ENCODE results near the gene CARD6. TPM values are rescaled to one million over a fixed set of nuclear protein-coding genes. Genes with fewer than 3 reads are reported as not detected.
"Not testable (repeated sequence)": the region's sequence is repeated elsewhere in the genome, so short reads cannot be mapped to it uniquely, and the experiment has no call there.

Gene CARD6
- total and polyA plus RNA-seq, 2 of the 13 experiments (the other 11 are each of a cell fraction or from before 2014, with no cell fraction given) = 0.33 to 1.4 TPM

DNA sequence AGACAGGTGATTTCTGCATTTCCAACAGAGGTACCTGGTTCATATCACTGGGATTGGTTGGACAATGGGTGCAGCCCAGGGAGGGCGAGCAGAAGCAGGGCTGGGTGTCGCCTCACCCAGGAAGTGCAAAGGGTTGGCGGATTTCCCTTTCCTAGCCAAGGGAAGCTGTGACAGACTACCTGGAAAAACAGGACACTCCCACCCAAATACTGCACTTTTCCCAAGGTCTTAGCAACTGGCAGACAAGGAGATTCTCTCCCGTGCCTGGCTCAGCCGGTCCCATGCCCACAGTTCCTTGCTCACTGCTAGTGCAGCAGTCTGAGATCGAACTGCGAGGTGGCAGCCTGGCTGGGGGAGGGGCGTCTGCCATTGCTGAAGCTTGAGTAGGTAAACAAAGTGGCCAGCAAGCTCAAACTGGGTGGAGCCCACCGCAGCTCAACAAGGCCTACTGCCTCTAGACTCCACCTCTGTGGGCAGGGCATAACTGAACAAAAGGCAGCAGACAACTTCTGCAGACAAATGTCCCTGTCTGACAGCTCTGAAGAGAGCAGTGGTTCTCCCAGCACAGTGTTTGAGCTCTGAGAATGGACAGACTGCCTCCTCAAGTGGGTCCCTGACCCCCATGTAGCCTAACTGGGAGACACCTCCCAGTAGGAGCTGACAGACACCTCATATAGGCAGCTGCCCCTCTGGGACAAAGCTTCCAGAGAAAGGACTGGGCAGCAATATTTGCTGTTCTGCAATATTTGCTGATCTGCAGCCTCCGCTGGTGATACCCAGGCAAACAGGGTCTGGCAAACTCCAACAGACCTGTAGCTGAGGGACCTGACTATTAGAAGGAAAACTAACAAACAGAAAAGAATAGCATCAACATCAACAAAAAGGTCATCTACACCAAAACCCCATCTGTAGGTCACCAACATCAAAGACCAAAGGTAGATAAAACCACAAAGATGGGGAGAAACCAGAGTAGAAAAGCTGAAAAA lies 54.6 kb downstream of the CARD6 start (continued):
- not testable (repeated sequence) for TF ChIP-seq MAZ (IDR thresholded peaks at IDR 0.05; ENCODE audit: borderline replicate concordance, low read depth, low read length)
- TF ChIP-seq MAZ (CRISPR knock-in tag; IDR thresholded peaks at IDR 0.05; ENCODE audit: low read depth) (peak; percentile 51; the same call in 1 of the 2 replicates), DPF2 (CRISPR knock-in tag; IDR thresholded peaks at IDR 0.05; ENCODE audit: borderline replicate concordance, low read depth) (peak; percentile 21; the same call in 1 of the 2 replicates), TARDBP (CRISPR knock-in tag; IDR thresholded peaks at IDR 0.05) (peak; percentile 50; the same call in 1 of the 2 replicates), PHF8 (CRISPR knock-in tag; IDR thresholded peaks at IDR 0.05) (peak; percentile 59), ZNF709 (CRISPR knock-in tag; IDR thresholded peaks at IDR 0.05) (peak; percentile 24; the same call in 1 of the 2 replicates)

DNA sequence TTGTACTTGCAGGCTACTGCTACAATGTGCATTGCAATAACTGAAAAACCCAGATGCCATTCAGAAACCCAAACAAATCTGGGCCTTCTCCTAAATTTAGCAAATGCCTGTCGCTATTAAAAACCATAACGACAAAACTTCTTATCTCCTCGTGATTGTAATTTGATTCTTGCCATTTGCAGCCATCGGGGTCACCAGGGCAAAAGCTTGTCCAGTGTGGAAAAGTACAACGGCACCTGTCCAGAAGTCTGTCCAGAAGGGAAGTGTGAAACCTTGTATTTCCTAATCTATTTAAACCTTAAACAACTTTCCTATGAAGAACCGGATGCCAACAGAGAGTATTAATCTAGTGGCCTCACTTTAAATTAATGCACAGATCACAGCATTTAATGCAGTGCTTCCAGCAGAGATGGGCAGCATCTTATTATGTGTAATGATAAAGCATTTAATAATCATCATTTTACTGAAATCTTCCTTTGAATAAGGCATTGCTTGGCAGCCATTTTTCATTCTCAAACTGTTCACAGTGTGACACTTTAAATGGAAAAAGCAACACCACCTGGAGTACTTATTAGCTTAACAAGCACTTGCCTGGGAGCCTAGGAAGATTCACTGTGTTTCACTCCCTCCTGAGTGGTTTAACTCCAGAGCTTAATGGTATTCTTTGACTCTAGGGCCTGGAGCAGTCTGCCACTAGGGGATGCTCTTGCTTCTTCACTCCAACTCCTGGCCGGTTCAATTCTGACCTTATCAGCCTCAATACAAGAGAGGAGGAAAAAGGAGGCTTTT lies 63.2 kb downstream of the CARD6 start:
- H3K27ac ChIP-seq (ENCODE audit: extremely low read length, insufficient read depth, low read length) = peak overlapping the region; percentile 25
- no peaks in the 10 kb centered on the region for H3K79me2 ChIP-seq (ENCODE audit: insufficient read depth, low read length)
- CTCF ChIA-PET (ENCODE audit: low intra/inter-chr PET ratio, low total read pairs) = interaction anchor here (0.8 to 1.8 kb wide), 3 partner anchors 214 to 940 kb away, joined by 3 to 7 read pairs (median 4); no protein-coding TSS in a partner anchor
- no peaks in the 10 kb centered on the region for H3K27me3 ChIP-seq (ENCODE audit: control insufficient read depth in 1 of 2, insufficient read depth in 2 of 2, low read length in 2 of 2)
- peak overlapping the region in 2 of 3 experiments; percentile 23 to 35; a peak in 3 of 6 replicates for H3K4me3 ChIP-seq (replicated peaks in 1 of 3; ENCODE audit: insufficient read depth in 1 of 3, low read depth in 2 of 3, low read length in 3 of 3)
- H3K36me3 ChIP-seq (replicated peaks in 1 of 2; ENCODE audit: control insufficient read depth in 1 of 2, insufficient read depth in 2 of 2, low read length in 2 of 2) = no peaks in the 10 kb centered on the region
- peak overlapping the region; percentile 65 for H3K4me2 ChIP-seq (ENCODE audit: low read depth, low read length)
- DNase-seq (ENCODE audit: low spot score) = peak; percentile 71
- 1% methylated on average over 7 of the region's 7 CpGs for WGBS (ENCODE audit: low lambda C conversion rate)
- in situ Hi-C loops (cut with HindIII; ENCODE audit: extremely low pct_ligation_motif_present, low pct_unique_long_range_greater_than_20kb) (loop anchor here (5.0 kb wide), 1 partner anchor 738 kb away; no protein-coding TSS in a partner anchor), intact Hi-C loops (cut with micrococcal nuclease; ENCODE audit: unreplicated experiment) (loop anchor here (1.0 to 5.0 kb wide), 11 partner anchors 86 to 938 kb away; partner anchors contain the start of gene C6)
- no peaks in the 10 kb centered on the region for H3K9me3 ChIP-seq (ENCODE audit: low read length)
- H2AFZ ChIP-seq (ENCODE audit: low read length) = peak overlapping the region; percentile 85
- FAIRE-seq = peak; percentile 66
- peak; percentile 98 for ATAC-seq
- BruUV-seq (replicated peaks) = no TSS peak
- H3K9ac ChIP-seq (ENCODE audit: insufficient read depth, low read depth, low read length) = peak overlapping the region; percentile 52; the same call in 1 of the 2 replicates
- POLR2A ChIA-PET = interaction anchor here (1.5 kb wide), 1 partner anchor 9 kb away, joined by 7 read pairs; no protein-coding TSS in a partner anchor
- peaks cover 50% of the 10 kb centered on the region for H3K4me1 ChIP-seq (ENCODE audit: insufficient read depth, low read length)
- H4K20me1 ChIP-seq (ENCODE audit: insufficient read depth, low read length) = no peaks in the 10 kb centered on the region
- TF ChIP-seq KAT2B (IDR thresholded peaks at IDR 0.05; ENCODE audit: borderline replicate concordance, low read depth, low read length) (no peak), DMAP1 (CRISPR knock-in tag; IDR thresholded peaks at IDR 0.05) (no peak), HES4 (CRISPR knock-in tag; IDR thresholded peaks at IDR 0.05; ENCODE audit: borderline replicate concordance) (no peak), NRL (CRISPR knock-in tag; IDR thresholded peaks at IDR 0.05; ENCODE audit: borderline replicate concordance) (no peak), TBX2 (CRISPR knock-in tag; IDR thresholded peaks at IDR 0.05; ENCODE audit: borderline replicate concordance) (peak; percentile 24; the same call in 1 of the 2 replicates), ZNF550 (CRISPR knock-in tag; IDR thresholded peaks at IDR 0.05; ENCODE audit: borderline replicate concordance) (no peak), SP140L (CRISPR knock-in tag; IDR thresholded peaks at IDR 0.05; ENCODE audit: borderline replicate concordance) (no peak), JUNB (CRISPR knock-in tag; IDR thresholded peaks at IDR 0.05; ENCODE audit: borderline replicate concordance) (no peak), TAF1 (CRISPR knock-in tag; IDR thresholded peaks at IDR 0.05) (no peak), ZNF207 (IDR thresholded peaks at IDR 0.05; ENCODE audit: borderline replicate concordance) (no peak), ZNF577 (CRISPR knock-in tag; IDR thresholded peaks at IDR 0.05; ENCODE audit: borderline replicate concordance, low read depth) (no peak), HCFC1 (IDR thresholded peaks at IDR 0.05; ENCODE audit: low read depth, low read length) (no peak), FOXA1 (IDR thresholded peaks at IDR 0.05) (no peak), FOXA1 (CRISPR knock-in tag; IDR thresholded peaks at IDR 0.05) (no peak), NFYB (CRISPR knock-in tag; IDR thresholded peaks at IDR 0.05) (no peak), ZNF567 (CRISPR knock-in tag; IDR thresholded peaks at IDR 0.05; ENCODE audit: borderline replicate concordance) (no peak), ZNF572 (CRISPR knock-in tag; IDR thresholded peaks at IDR 0.05) (no peak)
